H1 (cell line): Measurements from ENCODE around the gene MS4A18. TPM values are rescaled to one million over a fixed set of nuclear protein-coding genes. Genes with fewer than 3 reads are reported as not detected.

ENCODE experiments used
- CHD7 ChIP-seq: fragments of 300-600 bp; sonication (generic); IDR thresholded peaks from 2 replicates; pipeline ENCODE4 v1.7.1; 2012; ENCODE audit warnings: low read length, moderate library complexity, mild to moderate bottlenecking, inconsistent platforms; ENCODE audit not compliant: insufficient replicate concordance
- EZH2 ChIP-seq: fragments of 200-600 bp; sonication (generic); IDR thresholded peaks from 2 replicates; pipeline ENCODE4 v1.7.1; 2012; ENCODE audit warnings: low read depth, mild to moderate bottlenecking, moderate library complexity, low read length, inconsistent platforms; ENCODE audit not compliant: severe bottlenecking
- GTF2F1 ChIP-seq: IDR thresholded peaks from 2 replicates; pipeline ENCODE4 v1.6.1; 2012; ENCODE audit warnings: low read depth, low read length, improper control_type of control experiment, borderline replicate concordance
- HDAC6 ChIP-seq: IDR thresholded peaks from one replicate; pipeline ENCODE4 v1.7.1; 2012; ENCODE audit warnings: low read depth, mild to moderate bottlenecking, inconsistent platforms, low read length, moderate library complexity
- POLR2AphosphoS5 ChIP-seq: IDR thresholded peaks from 2 replicates; pipeline ENCODE4 v1.6.1; 2011; ENCODE audit warnings: low read depth, low read length
- SIN3A ChIP-seq, 2 experiments: IDR thresholded peaks in 1 of 2; conservative IDR thresholded peaks in 1 of 2; 2 replicates each; pipeline ENCODE4 v1.6.1; 2011 to 2012; ENCODE audit warnings: low read length in 2 of 2, improper control_type of control experiment in 1 of 2, low read depth in 1 of 2, mild to moderate bottlenecking in 1 of 2
- SIRT6 ChIP-seq: IDR thresholded peaks from one replicate; pipeline ENCODE4 v1.7.1; 2012; ENCODE audit warnings: low read length, inconsistent platforms
- polyA plus RNA-seq, 7 experiments: library from polyadenylated mRNA; depleted of rRNA in 3 of 7; stranded (reverse) in 5 of 7; unstranded in 2 of 7; fragments of >200 nt in 5 of 7; fragments of 200-250 nt in 2 of 7; gene quantifications; 1 replicate in 5 of 7; 2 replicates in 1 of 7; 4 replicates in 1 of 7; pipeline versions ENCODE4 v1.2.1 to v1.2.3, GENCODE V29; 2011 to 2013; ENCODE audit warnings: missing spikeins in 2 of 7, mixed read lengths in 2 of 7
- total RNA-seq: library from RNA; stranded (reverse); fragmentation: NEBNext Ultra II Directional; extraction: Animal tissue kit (Norgen Biotek cat#: 25700); gene quantifications from 2 replicates; pipeline ENCODE4 v1.2.1, GENCODE V29; 2021
- TF ChIP-seq, protein P1 (sequence below): IDR thresholded peaks from 2 replicates; pipeline ENCODE4 v1.6.1; 2011; ENCODE audit warnings: low read depth, mild to moderate bottlenecking, low read length; ENCODE audit not compliant: insufficient read depth
- TF ChIP-seq, protein P2 (sequence below): IDR thresholded peaks from 2 replicates; pipeline ENCODE4 v1.6.1; 2011; ENCODE audit warnings: low read length, improper control_type of control experiment

The MS4A18 gene
- total and polyA plus RNA-seq, 2 of the 8 experiments (the other 6 are each of a cell fraction or from before 2014, with no cell fraction given): not detected

DNA sequence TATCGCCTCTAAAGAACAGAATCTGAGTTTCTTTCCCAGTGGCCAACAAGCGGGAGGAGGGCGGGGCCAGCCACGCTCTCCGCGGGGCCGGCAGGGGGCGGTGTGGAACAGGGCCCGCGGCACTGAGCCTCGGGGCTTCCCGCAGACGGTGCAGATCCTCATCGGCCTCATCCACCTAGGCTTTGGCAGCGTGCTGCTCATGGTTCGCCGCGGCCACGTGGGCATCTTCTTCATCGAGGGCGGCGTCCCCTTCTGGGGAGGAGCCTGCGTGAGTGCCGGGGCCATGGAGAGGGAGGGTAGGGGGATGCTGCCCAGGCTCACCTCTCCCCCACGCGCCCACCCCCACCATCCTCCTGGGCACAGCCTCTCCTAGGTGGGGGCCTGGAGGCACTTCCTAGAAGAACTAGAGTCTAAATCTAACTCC is 42.9 kb downstream of the MS4A18 start (continued):
- TF ChIP-seq CHD7: no peak
- TF ChIP-seq EZH2: no peak
- TF ChIP-seq HDAC6: no peak
- no peak for TF ChIP-seq SIRT6
- no peak for TF ChIP-seq POLR2AphosphoS5
- no peak; the same call in 1 of the 2 replicates for TF ChIP-seq GTF2F1
- TF ChIP-seq, protein P1, sequence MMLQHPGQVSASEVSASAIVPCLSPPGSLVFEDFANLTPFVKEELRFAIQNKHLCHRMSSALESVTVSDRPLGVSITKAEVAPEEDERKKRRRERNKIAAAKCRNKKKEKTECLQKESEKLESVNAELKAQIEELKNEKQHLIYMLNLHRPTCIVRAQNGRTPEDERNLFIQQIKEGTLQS: no peak
- TF ChIP-seq SIN3A (conservative IDR thresholded peaks at IDR 0.05 in 1 of 2, IDR thresholded peaks at IDR 0.05 in 1 of 2; ENCODE audit: low read depth in 1 of 2, low read length in 2 of 2): no peak
- TF ChIP-seq, protein P2, sequence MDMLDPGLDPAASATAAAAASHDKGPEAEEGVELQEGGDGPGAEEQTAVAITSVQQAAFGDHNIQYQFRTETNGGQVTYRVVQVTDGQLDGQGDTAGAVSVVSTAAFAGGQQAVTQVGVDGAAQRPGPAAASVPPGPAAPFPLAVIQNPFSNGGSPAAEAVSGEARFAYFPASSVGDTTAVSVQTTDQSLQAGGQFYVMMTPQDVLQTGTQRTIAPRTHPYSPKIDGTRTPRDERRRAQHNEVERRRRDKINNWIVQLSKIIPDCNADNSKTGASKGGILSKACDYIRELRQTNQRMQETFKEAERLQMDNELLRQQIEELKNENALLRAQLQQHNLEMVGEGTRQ: peak; percentile 49; the same call in 1 of the 2 replicates
